Naive B cell (primary cell): ENCODE results near the gene ACBD6. TPM values are rescaled to one million over a fixed set of nuclear protein-coding genes. Genes with fewer than 3 reads are reported as not detected.

ENCODE experiments used
- ATAC-seq, 2 donors: fragments of 150-1000 bp; cut with Tn5 transposase; 2 replicates each; pipeline ENCODE4 v1.10.0; 2021; ENCODE audit warnings: low read depth in 2 of 2, mild to moderate bottlenecking in 2 of 2, moderate library complexity in 2 of 2
- DNase-seq: peaks from one replicate; pipeline ENCODE4 v3.0.0; 2022
- H3K27ac Mint-ChIP-seq, 6 donors: one replicate each; pipeline ENCODE4 v1.8.0; 2020 to 2022; ENCODE audit warnings: mild to moderate bottlenecking in 6 of 6, mixed read lengths in 6 of 6, moderate library complexity in 5 of 6, inconsistent platforms in 2 of 6
- H3K27me3 Mint-ChIP-seq, 3 donors: one replicate each; pipeline ENCODE4 v1.8.0; 2021 to 2022; ENCODE audit warnings: mixed read lengths in 3 of 3, mild to moderate bottlenecking in 1 of 3
- H3K36me3 Mint-ChIP-seq, 2 donors: one replicate each; pipeline ENCODE4 v1.8.0; 2020 to 2022; ENCODE audit warnings: mixed read lengths in 2 of 2, inconsistent platforms in 1 of 2, mild to moderate bottlenecking in 1 of 2
- H3K4me1 Mint-ChIP-seq, 3 donors: one replicate each; pipeline ENCODE4 v1.8.0; 2020 to 2022; ENCODE audit warnings: mixed read lengths in 3 of 3, inconsistent platforms in 1 of 3, mild to moderate bottlenecking in 1 of 3, moderate library complexity in 1 of 3
- H3K4me3 Mint-ChIP-seq, 8 donors: one replicate each; pipeline ENCODE4 v1.8.0; 2020 to 2022; ENCODE audit warnings: mild to moderate bottlenecking in 8 of 8, mixed read lengths in 8 of 8, moderate library complexity in 8 of 8, inconsistent platforms in 2 of 8
- H3K9me3 Mint-ChIP-seq, 7 donors: one replicate each; pipeline ENCODE4 v1.8.0; 2020 to 2022; ENCODE audit warnings: mixed read lengths in 7 of 7, mild to moderate bottlenecking in 5 of 7, inconsistent platforms in 2 of 7, moderate library complexity in 1 of 7
- polyA plus RNA-seq, 6 donors: library from polyadenylated mRNA; unstranded; fragments of 300-500 nt; fragmentation: Illumina TruSeq; gene quantifications; one replicate each; pipeline ENCODE4 v1.2.3, GENCODE V29; 2021; ENCODE audit warnings: low read depth in 6 of 6

ACBD6 gene
- polyA plus RNA-seq, 6 donors from 2014 or later, result 27.8 to 41.2 (median 37.4) TPM

- peaks cover 31 to 88% (median 82%) of the 10 kb centered on the region in 7 donors for H3K9me3 Mint-ChIP-seq
- H3K27ac Mint-ChIP-seq, result peak overlapping the region in 1 of 6 donors; percentile 0
- H3K27me3 Mint-ChIP-seq, result no peaks in the 10 kb centered on the region
- peaks cover 79 to 90% of the 10 kb centered on the region in 2 donors for H3K36me3 Mint-ChIP-seq
- peak overlapping the region in 1 of 8 donors; percentile 42 for H3K4me3 Mint-ChIP-seq
- ATAC-seq (no peak), DNase-seq (no peak)
- H3K4me1 Mint-ChIP-seq, result peaks cover 2 to 13% (median 8%) of the 10 kb centered on the region in 3 donors
These were observed 119.9 kb downstream of the ACBD6 start for GRCh38 chr1:180382326-180383115.

- peaks cover 78 to 92% of the 10 kb centered on the region in 2 donors for H3K36me3 Mint-ChIP-seq
- no peak for ATAC-seq
- peaks cover 3 to 13% (median 8%) of the 10 kb centered on the region in 3 donors for H3K4me1 Mint-ChIP-seq
- no peak overlapping the region for H3K27ac Mint-ChIP-seq
- H3K4me3 Mint-ChIP-seq, result no peak overlapping the region
- no peaks in the 10 kb centered on the region for H3K27me3 Mint-ChIP-seq
- H3K9me3 Mint-ChIP-seq, result peaks cover 27 to 88% (median 78%) of the 10 kb centered on the region in 7 donors
- no peak for DNase-seq
These were observed 121.2 kb downstream of the ACBD6 start for GRCh38 chr1:180381184-180381580.

GRCh38 chr1:180380259-180381183 is 121.9 kb downstream of the ACBD6 start:
- Mint-ChIP-seq H3K27ac (peak overlapping the region in 1 of 6 donors; percentile 60), H3K36me3 (peaks cover 80 to 90% of the 10 kb centered on the region in 2 donors), H3K9me3 (peaks cover 28 to 87% (median 75%) of the 10 kb centered on the region in 7 donors), H3K4me3 (no peak overlapping the region), H3K4me1 (peaks cover 3 to 13% (median 8%) of the 10 kb centered on the region in 3 donors), H3K27me3 (no peaks in the 10 kb centered on the region)
- no peak for DNase-seq
- ATAC-seq, result no peak

DNA sequence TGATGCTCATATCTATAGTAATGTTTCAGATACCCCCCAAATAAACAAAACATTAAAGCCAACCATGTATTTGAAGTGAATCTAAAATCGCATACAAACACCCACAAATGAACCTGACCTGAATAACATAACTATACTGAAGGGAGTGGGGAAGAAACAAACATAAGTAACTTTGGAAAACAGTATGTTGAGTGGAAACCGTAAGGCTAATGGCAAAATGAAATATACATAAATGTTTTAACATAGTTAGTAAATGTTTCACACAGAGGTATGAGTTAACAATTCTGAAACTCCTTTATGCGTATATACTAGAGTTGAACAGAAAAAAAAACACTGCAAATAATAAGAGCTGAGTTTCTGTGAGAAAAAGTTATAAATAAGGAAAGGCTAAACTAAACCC is 125.6 kb downstream of the ACBD6 start:
- Mint-ChIP-seq H3K27ac (no peak overlapping the region), H3K9me3 (peaks cover 15 to 50% (median 41%) of the 10 kb centered on the region in 7 donors), H3K27me3 (no peaks in the 10 kb centered on the region), H3K4me3 (no peak overlapping the region), H3K4me1 (peaks cover 0 to 3% (median under 1%) of the 10 kb centered on the region in 3 donors), H3K36me3 (peaks cover 44 to 53% of the 10 kb centered on the region in 2 donors)
- no peak for DNase-seq
- no peak for ATAC-seq

- peaks cover 41 to 49% of the 10 kb centered on the region in 2 donors for H3K36me3 Mint-ChIP-seq
- no peak for ATAC-seq
- H3K4me1 Mint-ChIP-seq, result peaks cover 0 to 3% (median 0%) of the 10 kb centered on the region in 3 donors
These were observed 126.1 kb downstream of the ACBD6 start for GRCh38 chr1:180376253-180376652.

GRCh38 chr1:180372728-180373127 is 129.6 kb downstream of the ACBD6 start:
- H3K27ac Mint-ChIP-seq, result no peak overlapping the region

More at GRCh38 chr1:180376253-180376652, 126.1 kb downstream of the ACBD6 start:
- no peak overlapping the region for H3K4me3 Mint-ChIP-seq
- H3K27me3 Mint-ChIP-seq, result no peaks in the 10 kb centered on the region
- peaks cover 15 to 47% (median 38%) of the 10 kb centered on the region in 7 donors for H3K9me3 Mint-ChIP-seq
- DNase-seq, result no peak
- H3K27ac Mint-ChIP-seq, result no peak overlapping the region

DNA sequence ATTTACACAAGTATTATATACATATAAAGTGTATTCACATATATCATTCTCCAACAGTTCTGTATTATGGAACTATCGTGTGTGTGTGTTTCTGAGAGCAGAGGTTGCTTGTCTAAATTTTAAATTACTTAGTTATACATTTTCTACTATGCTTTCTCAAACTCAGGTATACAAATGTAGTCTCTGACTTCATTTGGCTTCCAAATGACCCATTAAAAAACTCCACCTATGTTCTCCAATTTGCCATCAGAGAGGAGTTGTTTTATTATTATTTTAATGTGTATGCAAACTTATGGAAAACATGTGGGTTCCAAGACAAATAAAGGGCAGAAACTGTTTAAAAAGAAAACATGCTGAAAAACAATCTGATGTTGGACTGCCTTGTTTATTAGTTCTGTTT is 131.8 kb downstream of the ACBD6 start:
- Mint-ChIP-seq H3K36me3 (peaks cover 7 to 14% of the 10 kb centered on the region in 2 donors), H3K4me1 (peaks cover 0 to 5% (median 0%) of the 10 kb centered on the region in 3 donors), H3K4me3 (no peak overlapping the region), H3K27me3 (no peaks in the 10 kb centered on the region), H3K27ac (no peak overlapping the region), H3K9me3 (peaks cover 0 to 7% (median 0%) of the 10 kb centered on the region in 7 donors)
- DNase-seq (no peak), ATAC-seq (no peak)

More at GRCh38 chr1:180372728-180373127, 129.6 kb downstream of the ACBD6 start:
- DNase-seq (no peak), ATAC-seq (no peak)
- Mint-ChIP-seq H3K9me3 (peaks cover 3 to 17% (median 14%) of the 10 kb centered on the region in 7 donors), H3K4me3 (no peak overlapping the region), H3K27me3 (no peaks in the 10 kb centered on the region), H3K4me1 (peaks cover 0 to 5% (median 1%) of the 10 kb centered on the region in 3 donors), H3K36me3 (peaks cover 22 to 27% of the 10 kb centered on the region in 2 donors)

GRCh38 chr1:180370188-180370587 is 132.2 kb downstream of the ACBD6 start:
- no peak overlapping the region for H3K4me3 Mint-ChIP-seq
- ATAC-seq (no peak), DNase-seq (no peak)
- H3K27ac Mint-ChIP-seq, result no peak overlapping the region
- H3K27me3 Mint-ChIP-seq, result no peaks in the 10 kb centered on the region
- peaks cover 0 to 5% (median 0%) of the 10 kb centered on the region in 3 donors for H3K4me1 Mint-ChIP-seq
- H3K36me3 Mint-ChIP-seq, result peaks cover 7 to 14% of the 10 kb centered on the region in 2 donors
- H3K9me3 Mint-ChIP-seq, result peaks cover 0 to 7% (median 0%) of the 10 kb centered on the region in 7 donors

DNA sequence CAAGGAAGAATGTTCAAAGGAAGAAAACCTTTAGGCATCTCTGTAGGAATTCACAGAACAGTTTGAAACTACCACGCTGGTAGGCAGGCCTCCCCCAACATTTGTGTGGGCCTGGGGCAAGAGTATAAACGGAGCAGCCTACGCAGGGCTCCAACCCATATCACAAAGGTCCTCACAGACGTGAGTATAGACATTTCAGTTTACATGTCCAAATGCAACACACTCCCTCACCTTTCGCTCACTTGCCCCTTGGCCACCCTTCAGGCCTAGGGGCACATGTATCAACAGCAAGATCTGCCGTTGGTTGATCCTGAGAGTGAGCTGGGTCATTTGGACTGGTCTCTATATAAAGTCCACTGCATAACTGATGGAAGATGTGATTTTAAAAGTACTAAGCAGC is 133.3 kb downstream of the ACBD6 start:
- no peak for DNase-seq
- ATAC-seq, result no peak
- peaks cover 7 to 14% of the 10 kb centered on the region in 2 donors for H3K36me3 Mint-ChIP-seq
- H3K9me3 Mint-ChIP-seq, result peaks cover 0 to 7% (median 0%) of the 10 kb centered on the region in 7 donors
- H3K27ac Mint-ChIP-seq, result no peak overlapping the region
- no peak overlapping the region for H3K4me3 Mint-ChIP-seq
- H3K27me3 Mint-ChIP-seq, result no peaks in the 10 kb centered on the region
- H3K4me1 Mint-ChIP-seq, result peaks cover 0 to 5% (median 0%) of the 10 kb centered on the region in 3 donors

DNA sequence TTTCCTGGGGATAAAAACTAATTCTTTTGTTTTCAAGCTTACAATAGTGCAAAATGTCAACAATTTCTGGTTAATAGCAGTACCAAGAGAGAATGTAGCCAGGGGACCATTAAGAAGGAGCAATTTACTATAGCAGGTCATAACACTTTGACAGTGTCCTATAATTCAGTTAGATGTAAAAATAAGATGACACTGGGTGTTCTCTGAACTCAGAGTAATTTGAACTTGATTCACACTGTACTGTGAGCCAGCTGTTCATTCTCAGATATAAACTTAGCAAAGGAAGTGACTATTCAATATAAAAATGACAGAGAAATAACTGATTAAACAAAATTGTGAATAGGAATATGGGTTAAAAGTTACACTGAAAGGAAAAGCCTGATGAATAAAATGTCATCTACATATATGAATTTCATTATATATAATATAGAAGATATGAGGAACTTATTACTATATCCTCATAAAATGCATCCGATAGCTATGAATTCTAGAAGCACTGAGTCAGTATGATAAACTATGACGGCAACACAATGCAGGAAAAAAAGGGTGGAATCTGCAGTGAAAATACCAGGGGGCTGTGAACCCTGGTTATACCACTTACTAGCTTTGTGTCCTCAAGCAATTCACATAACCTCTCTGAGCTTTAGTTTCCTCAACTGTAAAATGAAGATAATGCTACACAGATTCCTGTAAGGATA is 135.9 kb downstream of the ACBD6 start:
- Mint-ChIP-seq H3K36me3 (peaks cover 7 to 14% of the 10 kb centered on the region in 2 donors), H3K9me3 (peaks cover 0 to 7% (median 0%) of the 10 kb centered on the region in 7 donors), H3K27ac (peak overlapping the region in 1 of 6 donors; percentile 11), H3K27me3 (no peaks in the 10 kb centered on the region), H3K4me3 (no peak overlapping the region), H3K4me1 (peaks cover 0 to 6% (median 5%) of the 10 kb centered on the region in 3 donors)
- DNase-seq (no peak), ATAC-seq (no peak)

DNA sequence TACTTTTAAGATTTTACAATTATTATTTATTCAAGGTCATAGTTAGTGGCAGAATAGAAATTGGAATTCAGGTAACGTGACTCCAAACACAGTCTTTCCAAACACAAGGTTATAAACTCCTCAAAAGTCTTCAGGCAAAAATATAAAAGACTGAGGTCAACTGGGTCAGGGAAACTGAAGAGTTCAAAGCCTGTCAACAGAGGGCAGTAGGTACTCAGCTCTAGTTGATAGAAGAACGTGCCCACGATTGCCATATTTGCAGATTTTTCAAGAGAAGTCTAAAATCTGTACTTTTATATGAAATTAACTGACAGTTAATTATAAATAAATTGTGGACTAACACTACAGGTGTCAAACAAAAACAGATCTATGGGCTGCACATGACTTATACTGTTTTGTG is 137.3 kb downstream of the ACBD6 start:
- Mint-ChIP-seq H3K27me3 (no peaks in the 10 kb centered on the region), H3K36me3 (peaks cover 4 to 12% of the 10 kb centered on the region in 2 donors), H3K9me3 (peaks cover 0 to 7% (median 0%) of the 10 kb centered on the region in 7 donors), H3K27ac (no peak overlapping the region), H3K4me3 (no peak overlapping the region), H3K4me1 (peaks cover 0 to 6% (median 2%) of the 10 kb centered on the region in 3 donors)
- ATAC-seq (no peak), DNase-seq (no peak)

DNA sequence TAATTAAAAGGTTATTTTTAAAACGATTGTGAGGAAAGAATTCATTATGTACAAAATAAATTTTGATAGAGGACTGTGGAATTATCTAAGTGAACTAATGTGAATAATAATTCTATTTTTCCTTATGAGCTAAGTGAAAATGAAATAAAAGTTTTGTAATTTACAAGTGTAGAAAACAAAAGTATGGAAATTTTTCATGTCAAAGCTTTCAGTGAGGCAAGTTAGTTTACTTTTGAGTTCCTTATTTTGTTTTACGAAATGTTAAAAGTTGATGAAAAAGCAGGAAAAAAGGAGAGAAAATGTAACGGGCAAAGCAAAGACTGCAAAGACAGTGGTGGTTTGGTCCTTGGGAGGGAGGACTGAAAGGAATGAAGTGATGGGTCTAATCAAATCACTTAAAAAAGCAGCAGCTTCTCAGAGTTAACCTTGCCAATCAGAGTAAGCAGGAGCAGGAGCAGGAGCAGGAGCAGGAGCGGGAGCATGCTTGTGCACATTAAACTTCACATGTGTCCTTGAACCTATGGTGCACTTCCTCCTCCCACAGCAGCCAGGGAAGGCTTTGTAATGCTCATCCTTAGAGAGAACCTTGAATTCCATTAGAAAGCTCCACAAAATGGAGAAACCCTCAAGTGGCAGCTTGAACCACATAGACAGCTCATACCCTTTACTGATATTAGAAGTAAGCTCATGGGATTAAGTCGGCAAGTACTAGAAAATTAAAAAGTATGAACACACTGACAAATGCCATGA is 139.0 kb downstream of the ACBD6 start:
- Mint-ChIP-seq H3K4me1 (peaks cover 0 to 6% (median 0%) of the 10 kb centered on the region in 3 donors), H3K36me3 (peaks cover 0 to 9% of the 10 kb centered on the region in 2 donors), H3K4me3 (no peak overlapping the region), H3K27me3 (no peaks in the 10 kb centered on the region), H3K27ac (no peak overlapping the region), H3K9me3 (peaks cover 0 to 7% (median 0%) of the 10 kb centered on the region in 7 donors)
- DNase-seq (no peak), ATAC-seq (no peak)
